ENCODE results near the gene CPXM2. TPM values are rescaled to one million over a fixed set of nuclear protein-coding genes. Genes with fewer than 3 reads are reported as not detected.

The CPXM2 gene
- total RNA-seq, 1 experiment from 2014 or later: not detected

- DNase-seq: no peak
- BruUV-seq (replicated peaks): no TSS peak
- peaks cover 4% of the 10 kb centered on the region for H3K9me3 Mint-ChIP-seq (ENCODE audit: low read depth, unreplicated experiment)
- H3K36me3 Mint-ChIP-seq (ENCODE audit: insufficient read depth, unreplicated experiment): no peaks in the 10 kb centered on the region
- no peaks in the 10 kb centered on the region for H3K4me1 Mint-ChIP-seq (ENCODE audit: low read depth, unreplicated experiment)
- H3K27ac Mint-ChIP-seq (ENCODE audit: unreplicated experiment): no peak overlapping the region
- no peak for TF ChIP-seq CTCF (IDR thresholded peaks at IDR 0.05; ENCODE audit: unreplicated experiment)
- peaks cover 77% of the 10 kb centered on the region for H3K27me3 Mint-ChIP-seq (ENCODE audit: unreplicated experiment)
- CTCF ChIA-PET: interaction anchor here (0.5 kb wide), 1 partner anchor 312 kb away, joined by 4 read pairs; no protein-coding TSS in a partner anchor
- intact Hi-C loops (cut with micrococcal nuclease; ENCODE audit: unreplicated experiment): no loop called here
- no peak overlapping the region for H3K4me3 Mint-ChIP-seq (ENCODE audit: low read depth, unreplicated experiment)
These were observed 36.5 kb downstream of the CPXM2 start for GRCh38 chr10:123855008-123855684.

- Mint-ChIP-seq H3K4me3 (ENCODE audit: low read depth, unreplicated experiment) (no peak overlapping the region), H3K4me1 (ENCODE audit: low read depth, unreplicated experiment) (no peaks in the 10 kb centered on the region), H3K27me3 (ENCODE audit: unreplicated experiment) (peaks cover 77% of the 10 kb centered on the region), H3K9me3 (ENCODE audit: low read depth, unreplicated experiment) (peaks cover 4% of the 10 kb centered on the region), H3K27ac (ENCODE audit: unreplicated experiment) (no peak overlapping the region), H3K36me3 (ENCODE audit: insufficient read depth, unreplicated experiment) (no peaks in the 10 kb centered on the region)
- TF ChIP-seq CTCF (IDR thresholded peaks at IDR 0.05; ENCODE audit: unreplicated experiment): no peak
- no peak for DNase-seq
- CTCF ChIA-PET: interaction anchor here (0.5 kb wide), 1 partner anchor 313 kb away, joined by 4 read pairs; no protein-coding TSS in a partner anchor
- intact Hi-C loops (cut with micrococcal nuclease; ENCODE audit: unreplicated experiment): no loop called here
- BruUV-seq (replicated peaks): no TSS peak
These were observed 37.1 kb downstream of the CPXM2 start for GRCh38 chr10:123854498-123854897.

- H3K27me3 Mint-ChIP-seq (ENCODE audit: unreplicated experiment): peaks cover 72% of the 10 kb centered on the region
- no peak overlapping the region for H3K4me3 Mint-ChIP-seq (ENCODE audit: low read depth, unreplicated experiment)
- no peaks in the 10 kb centered on the region for H3K4me1 Mint-ChIP-seq (ENCODE audit: low read depth, unreplicated experiment)
- intact Hi-C loops (cut with micrococcal nuclease; ENCODE audit: unreplicated experiment): no loop called here
- no peaks in the 10 kb centered on the region for H3K36me3 Mint-ChIP-seq (ENCODE audit: insufficient read depth, unreplicated experiment)
- no peak for DNase-seq
- no peak overlapping the region for H3K27ac Mint-ChIP-seq (ENCODE audit: unreplicated experiment)
- peaks cover 4% of the 10 kb centered on the region for H3K9me3 Mint-ChIP-seq (ENCODE audit: low read depth, unreplicated experiment)
- CTCF ChIA-PET: no interaction called here
- no TSS peak for BruUV-seq (replicated peaks)
- no peak for TF ChIP-seq CTCF (IDR thresholded peaks at IDR 0.05; ENCODE audit: unreplicated experiment)
These were observed 37.6 kb downstream of the CPXM2 start for GRCh38 chr10:123854003-123854402.

GRCh38 chr10:123852411-123852951 is 39.1 kb downstream of the CPXM2 start:
- Mint-ChIP-seq H3K27ac (ENCODE audit: unreplicated experiment) (no peak overlapping the region), H3K27me3 (ENCODE audit: unreplicated experiment) (peaks cover 61% of the 10 kb centered on the region), H3K4me3 (ENCODE audit: low read depth, unreplicated experiment) (no peak overlapping the region), H3K9me3 (ENCODE audit: low read depth, unreplicated experiment) (peaks cover 4% of the 10 kb centered on the region), H3K36me3 (ENCODE audit: insufficient read depth, unreplicated experiment) (no peaks in the 10 kb centered on the region), H3K4me1 (ENCODE audit: low read depth, unreplicated experiment) (no peaks in the 10 kb centered on the region)
- intact Hi-C loops (cut with micrococcal nuclease; ENCODE audit: unreplicated experiment): no loop called here
- no peak for DNase-seq
- CTCF ChIA-PET: no interaction called here
- BruUV-seq (replicated peaks): no TSS peak
- TF ChIP-seq CTCF (IDR thresholded peaks at IDR 0.05; ENCODE audit: unreplicated experiment): no peak

Data from Calu3 (cell line).